HuH-7 (cell line): Measurements from ENCODE around the gene REPS1.

Source experiments
- DNase-seq: peaks from one replicate; pipeline ENCODE4 v3.0.0; 2011; ENCODE audit warnings: low spot score

Gene REPS1

GRCh38 chr6:138856654-138857053 lies 131.4 kb downstream of the REPS1 start:
- no peak for DNase-seq
